Liver (tissue), 9 donors: Measurements from ENCODE around the gene DNM3. TPM values are rescaled to one million over a fixed set of nuclear protein-coding genes. Genes with fewer than 3 reads are reported as not detected.

ENCODE experiments used
- DNase-seq: peaks from one replicate; pipeline ENCODE4 v3.0.0-alpha.2; 2017; ENCODE audit warnings: low spot score
- H3K27ac ChIP-seq, 2 donors: one replicate each; pipeline ENCODE4 v1.7.0; 2013; ENCODE audit warnings: inconsistent platforms in 2 of 2, low read length in 2 of 2, control low read depth in 1 of 2, low read depth in 1 of 2, mild to moderate bottlenecking in 1 of 2
- H3K27me3 ChIP-seq, 4 donors: one replicate each; pipeline versions ENCODE4 v1.6.1 to v1.7.0; 2013; ENCODE audit warnings: low read length in 3 of 4, inconsistent platforms in 1 of 4, mild to moderate bottlenecking in 1 of 4, moderate library complexity in 1 of 4; ENCODE audit not compliant: control insufficient read depth in 4 of 4, insufficient read depth in 4 of 4
- H3K36me3 ChIP-seq, 4 donors: one replicate each; pipeline versions ENCODE4 v1.6.1 to v1.7.0; 2013; ENCODE audit warnings: low read length in 3 of 4, mild to moderate bottlenecking in 3 of 4, low read depth in 1 of 4, moderate library complexity in 1 of 4; ENCODE audit not compliant: control insufficient read depth in 4 of 4, insufficient read depth in 3 of 4
- H3K4me1 ChIP-seq, 4 donors: one replicate each; pipeline versions ENCODE4 v1.6.1 to v1.7.0; 2013; ENCODE audit warnings: low read length in 3 of 4, mild to moderate bottlenecking in 3 of 4, moderate library complexity in 1 of 4; ENCODE audit not compliant: control insufficient read depth in 4 of 4, insufficient read depth in 4 of 4
- H3K4me3 ChIP-seq, 3 donors: one replicate each; pipeline versions ENCODE4 v1.6.1 to v1.7.0; 2013; ENCODE audit warnings: low read length in 3 of 3, control low read depth in 1 of 3, low read depth in 1 of 3, mild to moderate bottlenecking in 1 of 3
- H3K9ac ChIP-seq, 2 donors: one replicate each; pipeline ENCODE4 v1.7.0; 2013; ENCODE audit warnings: low read length in 2 of 2, mild to moderate bottlenecking in 2 of 2, moderate library complexity in 2 of 2, control low read depth in 1 of 2, low read depth in 1 of 2
- H3K9me3 ChIP-seq, 4 donors: one replicate each; pipeline versions ENCODE4 v1.6.1 to v1.7.0; 2013; ENCODE audit warnings: low read length in 3 of 4; ENCODE audit not compliant: control insufficient read depth in 4 of 4
- EGR1 ChIP-seq, 2 donors: IDR thresholded peaks; 2 replicates each; pipeline ENCODE4 v1.6.1; 2016 to 2018; ENCODE audit warnings: antibody characterized with exemption in 2 of 2, low read depth in 2 of 2
- FOXA1 ChIP-seq: IDR thresholded peaks from 2 replicates; pipeline ENCODE4 v1.6.1; 2016; ENCODE audit warnings: antibody characterized with exemption
- FOXA2 ChIP-seq: IDR thresholded peaks from 2 replicates; pipeline ENCODE4 v1.6.1; 2016; ENCODE audit warnings: antibody characterized with exemption
- HNF4A ChIP-seq, 2 donors: conservative IDR thresholded peaks; 2 replicates each; pipeline ENCODE4 v1.6.1; 2016; ENCODE audit warnings: antibody characterized with exemption in 2 of 2, mild to moderate bottlenecking in 2 of 2
- HNF4G ChIP-seq: IDR thresholded peaks from 2 replicates; pipeline ENCODE4 v1.6.1; 2016; ENCODE audit warnings: antibody characterized with exemption
- JUND ChIP-seq, 2 donors: IDR thresholded peaks; 2 replicates each; pipeline ENCODE4 v1.6.1; 2016; ENCODE audit warnings: antibody characterized with exemption in 2 of 2
- RXRA ChIP-seq, 2 donors: IDR thresholded peaks; 2 replicates each; pipeline ENCODE4 v1.6.1; 2017 to 2018; ENCODE audit warnings: antibody characterized with exemption in 2 of 2, mild to moderate bottlenecking in 1 of 2
- SP1 ChIP-seq: IDR thresholded peaks from 2 replicates; pipeline ENCODE4 v1.6.1; 2018; ENCODE audit warnings: antibody characterized with exemption, mild to moderate bottlenecking
- YY1 ChIP-seq: IDR thresholded peaks from 2 replicates; pipeline ENCODE4 v1.6.1; 2016; ENCODE audit warnings: antibody characterized with exemption, mild to moderate bottlenecking
- WGBS: extraction: QIAGEN DNeasy Blood & Tissue Kit; methylation state at CpG from one replicate; pipeline ENCODE4 v1.1.7; 2013; 5-methylcytosine and 5-hydroxymethylcytosine counted together
- polyA plus RNA-seq, 2 donors: library from polyadenylated mRNA; stranded (reverse) in 1 of 2; unstranded in 1 of 2; fragments of 200-250 nt in 1 of 2; fragments of >200 nt in 1 of 2; fragmentation: Nextera tagmentation in 1 of 2; extraction: Ambion mirVana in 1 of 2; gene quantifications; one replicate each; pipeline versions ENCODE4 v1.2.1 to v1.2.3, GENCODE V29; 2013 to 2015
- total RNA-seq, 2 donors: library from RNA; depleted of rRNA; stranded (reverse); fragments of >200 nt; gene quantifications; one replicate each; pipeline ENCODE4 v1.2.3, GENCODE V29; 2014
- TF ChIP-seq, protein P1 (sequence below): IDR thresholded peaks from 2 replicates; pipeline ENCODE4 v1.6.1; 2016; ENCODE audit warnings: antibody characterized with exemption, mild to moderate bottlenecking
- TF ChIP-seq, protein P2 (sequence below): fragments of 150-350 bp; IDR thresholded peaks from 2 replicates; pipeline ENCODE4 v1.5.1; 2017; ENCODE audit warnings: improper control_type of control experiment, low read depth, low read length; ENCODE audit not compliant: missing input control
- donor health status: healthy.
- donor health status: healthy.
- donor health status: healthy.
- donor health status: healthy.
- donor health status: healthy.

Gene DNM3
- total and polyA plus RNA-seq, 4 donors: 0.08 to 3.2 (median 1.0) TPM

DNA sequence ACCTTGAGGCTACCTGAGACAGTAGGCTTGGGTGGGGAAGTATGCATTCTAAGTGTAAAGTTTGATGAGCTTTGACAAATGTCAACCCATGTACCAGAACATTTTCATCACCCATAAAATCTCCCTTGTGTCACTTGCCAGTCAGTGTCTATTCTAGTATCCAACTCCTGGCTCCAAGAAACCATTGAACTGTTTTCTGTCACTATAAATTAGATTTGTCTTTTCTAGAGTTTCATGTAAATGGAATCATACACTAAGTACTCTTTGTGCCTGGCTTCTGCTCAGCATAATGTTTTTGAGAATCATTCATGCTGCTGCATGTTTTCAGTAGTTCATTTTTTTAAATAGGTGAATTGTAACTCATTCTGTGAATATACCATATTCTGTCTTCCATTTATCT, 165.4 kb downstream of the DNM3 start:
- Histone ChIP-seq H3K4me3 (no peak overlapping the region), H3K4me1 (peaks cover 0 to 8% (median 1%) of the 10 kb centered on the region in 4 donors), H3K27ac (no peak overlapping the region), H3K9ac (no peak overlapping the region), H3K36me3 (no peaks in the 10 kb centered on the region), H3K9me3 (peaks cover 0 to 4% (median 1%) of the 10 kb centered on the region in 4 donors), H3K27me3 (no peaks in the 10 kb centered on the region)
- no peak for DNase-seq
- TF ChIP-seq FOXA1 (no peak), FOXA2 (no peak), RXRA (IDR thresholded peaks at IDR 0.05) (no peak), HNF4G (no peak)
- TF ChIP-seq, protein P1, sequence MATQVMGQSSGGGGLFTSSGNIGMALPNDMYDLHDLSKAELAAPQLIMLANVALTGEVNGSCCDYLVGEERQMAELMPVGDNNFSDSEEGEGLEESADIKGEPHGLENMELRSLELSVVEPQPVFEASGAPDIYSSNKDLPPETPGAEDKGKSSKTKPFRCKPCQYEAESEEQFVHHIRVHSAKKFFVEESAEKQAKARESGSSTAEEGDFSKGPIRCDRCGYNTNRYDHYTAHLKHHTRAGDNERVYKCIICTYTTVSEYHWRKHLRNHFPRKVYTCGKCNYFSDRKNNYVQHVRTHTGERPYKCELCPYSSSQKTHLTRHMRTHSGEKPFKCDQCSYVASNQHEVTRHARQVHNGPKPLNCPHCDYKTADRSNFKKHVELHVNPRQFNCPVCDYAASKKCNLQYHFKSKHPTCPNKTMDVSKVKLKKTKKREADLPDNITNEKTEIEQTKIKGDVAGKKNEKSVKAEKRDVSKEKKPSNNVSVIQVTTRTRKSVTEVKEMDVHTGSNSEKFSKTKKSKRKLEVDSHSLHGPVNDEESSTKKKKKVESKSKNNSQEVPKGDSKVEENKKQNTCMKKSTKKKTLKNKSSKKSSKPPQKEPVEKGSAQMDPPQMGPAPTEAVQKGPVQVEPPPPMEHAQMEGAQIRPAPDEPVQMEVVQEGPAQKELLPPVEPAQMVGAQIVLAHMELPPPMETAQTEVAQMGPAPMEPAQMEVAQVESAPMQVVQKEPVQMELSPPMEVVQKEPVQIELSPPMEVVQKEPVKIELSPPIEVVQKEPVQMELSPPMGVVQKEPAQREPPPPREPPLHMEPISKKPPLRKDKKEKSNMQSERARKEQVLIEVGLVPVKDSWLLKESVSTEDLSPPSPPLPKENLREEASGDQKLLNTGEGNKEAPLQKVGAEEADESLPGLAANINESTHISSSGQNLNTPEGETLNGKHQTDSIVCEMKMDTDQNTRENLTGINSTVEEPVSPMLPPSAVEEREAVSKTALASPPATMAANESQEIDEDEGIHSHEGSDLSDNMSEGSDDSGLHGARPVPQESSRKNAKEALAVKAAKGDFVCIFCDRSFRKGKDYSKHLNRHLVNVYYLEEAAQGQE: no peak

DNA sequence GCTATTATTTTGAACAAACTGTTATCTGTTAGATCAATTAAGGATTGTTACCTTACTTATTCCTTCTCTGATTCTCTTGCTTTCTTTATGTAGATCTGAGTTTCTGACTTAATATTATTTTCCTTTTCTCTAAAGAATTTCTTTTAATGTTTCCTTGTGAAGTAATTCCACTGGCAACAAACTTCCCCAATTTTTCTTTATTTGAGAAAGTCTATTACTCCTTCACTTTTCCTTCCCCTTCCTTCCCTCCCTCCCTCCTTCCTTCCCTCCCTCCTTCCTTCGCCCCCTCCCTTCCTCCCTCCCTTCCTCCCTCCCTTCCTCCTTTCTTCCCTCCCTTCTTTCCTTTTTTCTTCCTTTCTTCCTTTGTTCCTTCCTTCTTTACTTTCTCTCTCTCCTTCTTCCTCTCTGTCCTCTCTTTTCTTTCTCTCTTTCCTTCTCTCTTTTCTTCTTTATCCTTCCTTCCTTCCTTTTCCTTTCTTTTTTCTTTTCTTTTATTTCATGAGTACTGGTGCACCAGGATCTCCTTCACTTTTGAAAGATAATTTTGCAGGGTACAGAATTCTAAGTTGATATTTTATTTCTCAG, 177.5 kb downstream of the DNM3 start:
- Histone ChIP-seq H3K36me3 (no peaks in the 10 kb centered on the region), H3K27me3 (no peaks in the 10 kb centered on the region), H3K4me1 (peaks cover 0 to 2% (median 0%) of the 10 kb centered on the region in 4 donors), H3K9me3 (no peaks in the 10 kb centered on the region), H3K27ac (no peak overlapping the region), H3K9ac (no peak overlapping the region), H3K4me3 (no peak overlapping the region)
- TF ChIP-seq JUND (IDR thresholded peaks at IDR 0.05): no peak
- TF ChIP-seq, protein P2, sequence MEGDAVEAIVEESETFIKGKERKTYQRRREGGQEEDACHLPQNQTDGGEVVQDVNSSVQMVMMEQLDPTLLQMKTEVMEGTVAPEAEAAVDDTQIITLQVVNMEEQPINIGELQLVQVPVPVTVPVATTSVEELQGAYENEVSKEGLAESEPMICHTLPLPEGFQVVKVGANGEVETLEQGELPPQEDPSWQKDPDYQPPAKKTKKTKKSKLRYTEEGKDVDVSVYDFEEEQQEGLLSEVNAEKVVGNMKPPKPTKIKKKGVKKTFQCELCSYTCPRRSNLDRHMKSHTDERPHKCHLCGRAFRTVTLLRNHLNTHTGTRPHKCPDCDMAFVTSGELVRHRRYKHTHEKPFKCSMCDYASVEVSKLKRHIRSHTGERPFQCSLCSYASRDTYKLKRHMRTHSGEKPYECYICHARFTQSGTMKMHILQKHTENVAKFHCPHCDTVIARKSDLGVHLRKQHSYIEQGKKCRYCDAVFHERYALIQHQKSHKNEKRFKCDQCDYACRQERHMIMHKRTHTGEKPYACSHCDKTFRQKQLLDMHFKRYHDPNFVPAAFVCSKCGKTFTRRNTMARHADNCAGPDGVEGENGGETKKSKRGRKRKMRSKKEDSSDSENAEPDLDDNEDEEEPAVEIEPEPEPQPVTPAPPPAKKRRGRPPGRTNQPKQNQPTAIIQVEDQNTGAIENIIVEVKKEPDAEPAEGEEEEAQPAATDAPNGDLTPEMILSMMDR: no peak
- no peak for DNase-seq
- 88% methylated on average over 1 of the region's 1 CpG for WGBS

DNA sequence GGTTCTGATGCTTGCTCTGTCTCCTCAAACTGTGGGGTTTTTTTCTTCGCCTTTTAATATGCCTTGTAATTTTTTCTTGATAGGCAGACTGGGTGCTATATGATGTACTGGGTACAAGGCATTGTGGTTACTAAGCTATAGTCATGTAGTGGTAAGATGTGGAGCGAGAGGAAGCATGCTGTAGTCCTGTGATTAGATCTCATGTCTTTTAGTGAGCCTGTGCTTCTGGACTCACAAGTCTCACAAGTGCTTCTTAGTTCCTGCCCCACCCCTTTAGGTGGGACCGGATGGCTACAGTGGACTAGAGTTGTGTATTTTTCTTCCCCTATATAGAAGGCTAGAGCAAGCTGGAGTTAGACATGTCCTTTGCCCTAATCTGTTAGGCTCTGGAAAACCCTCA, 178.7 kb downstream of the DNM3 start:
- no peaks in the 10 kb centered on the region for H3K9me3 ChIP-seq
- TF ChIP-seq, protein P1: no peak
- TF ChIP-seq SP1 (no peak), EGR1 (IDR thresholded peaks at IDR 0.05; ENCODE audit: low read depth in 2 of 2) (no peak), HNF4A (conservative IDR thresholded peaks at IDR 0.05) (no peak), YY1 (no peak)
- TF ChIP-seq, protein P2: no peak
- H3K4me1 ChIP-seq: peaks cover 0 to 2% (median 0%) of the 10 kb centered on the region in 4 donors
- H3K27me3 ChIP-seq: no peaks in the 10 kb centered on the region
- WGBS: 89% methylated on average over 3 of the region's 3 CpGs
- no peak overlapping the region for H3K4me3 ChIP-seq
- no peak for DNase-seq
- H3K27ac ChIP-seq: no peak overlapping the region
- H3K36me3 ChIP-seq: no peaks in the 10 kb centered on the region
- H3K9ac ChIP-seq: no peak overlapping the region
